Activated naive CD8-positive, alpha-beta T cell (primary cell): ENCODE data around the gene SDK2.

Experiments
- H3K27ac Mint-ChIP-seq: one replicate; pipeline ENCODE4 v1.8.0; 2021; ENCODE audit warnings: mixed read lengths
- H3K27me3 Mint-ChIP-seq: one replicate; pipeline ENCODE4 v1.8.0; 2021; ENCODE audit warnings: mixed read lengths
- H3K36me3 Mint-ChIP-seq: one replicate; pipeline ENCODE4 v1.8.0; 2021; ENCODE audit warnings: mixed read lengths
- H3K4me1 Mint-ChIP-seq: one replicate; pipeline ENCODE4 v1.8.0; 2021; ENCODE audit warnings: low read depth, mixed read lengths
- H3K4me3 Mint-ChIP-seq: one replicate; pipeline ENCODE4 v1.8.0; 2021; ENCODE audit warnings: mild to moderate bottlenecking, mixed read lengths
- H3K9me3 Mint-ChIP-seq: one replicate; pipeline ENCODE4 v1.8.0; 2021; ENCODE audit warnings: low read depth, mixed read lengths

Gene SDK2

DNA sequence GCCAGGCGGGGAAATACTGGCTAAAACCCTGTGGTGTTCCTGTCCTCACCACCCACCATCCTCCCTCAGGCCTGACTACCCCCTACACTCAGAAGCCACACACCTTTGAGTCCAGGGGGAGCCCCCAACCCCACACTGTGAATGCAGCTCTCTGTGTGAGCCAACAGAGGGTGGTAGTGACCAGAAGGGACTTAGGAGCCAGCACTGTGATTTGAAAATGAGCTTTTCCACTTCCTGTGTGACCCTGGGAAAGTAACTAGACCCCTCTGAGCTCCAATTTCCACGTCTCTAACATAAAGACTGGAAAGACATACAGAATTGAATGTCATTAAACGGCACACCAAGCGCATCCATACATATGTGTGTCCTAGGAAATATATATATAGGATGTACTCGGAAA, 58.7 kb downstream of the SDK2 start:
- no peaks in the 10 kb centered on the region for H3K27me3 Mint-ChIP-seq
- no peak overlapping the region for H3K4me3 Mint-ChIP-seq
- no peaks in the 10 kb centered on the region for H3K36me3 Mint-ChIP-seq
- H3K27ac Mint-ChIP-seq, result no peak overlapping the region
- no peaks in the 10 kb centered on the region for H3K9me3 Mint-ChIP-seq
- H3K4me1 Mint-ChIP-seq, result peaks cover 41% of the 10 kb centered on the region

DNA sequence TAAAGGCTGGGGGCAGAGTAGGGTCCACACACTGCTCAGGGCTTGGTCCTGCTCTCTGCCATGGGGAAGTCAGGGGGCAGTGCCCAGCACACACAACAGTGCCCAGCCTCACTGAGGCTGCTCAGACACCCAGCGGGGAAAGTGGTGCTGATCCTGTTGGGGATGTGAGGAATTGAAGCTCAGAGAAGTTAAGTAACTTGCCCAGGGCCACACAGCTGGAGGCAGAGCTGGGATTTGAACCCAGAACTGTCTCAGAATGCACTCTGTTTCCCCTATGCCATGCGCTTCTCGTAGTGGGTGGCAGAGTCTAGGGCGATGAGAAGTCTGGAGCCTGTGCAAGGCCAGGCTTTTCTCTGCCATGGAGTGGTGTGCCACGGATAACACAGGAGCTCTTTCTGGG, 59.3 kb downstream of the SDK2 start:
- Mint-ChIP-seq H3K36me3 (no peaks in the 10 kb centered on the region), H3K9me3 (no peaks in the 10 kb centered on the region), H3K27ac (no peak overlapping the region), H3K4me1 (peaks cover 35% of the 10 kb centered on the region), H3K27me3 (no peaks in the 10 kb centered on the region), H3K4me3 (no peak overlapping the region)

DNA sequence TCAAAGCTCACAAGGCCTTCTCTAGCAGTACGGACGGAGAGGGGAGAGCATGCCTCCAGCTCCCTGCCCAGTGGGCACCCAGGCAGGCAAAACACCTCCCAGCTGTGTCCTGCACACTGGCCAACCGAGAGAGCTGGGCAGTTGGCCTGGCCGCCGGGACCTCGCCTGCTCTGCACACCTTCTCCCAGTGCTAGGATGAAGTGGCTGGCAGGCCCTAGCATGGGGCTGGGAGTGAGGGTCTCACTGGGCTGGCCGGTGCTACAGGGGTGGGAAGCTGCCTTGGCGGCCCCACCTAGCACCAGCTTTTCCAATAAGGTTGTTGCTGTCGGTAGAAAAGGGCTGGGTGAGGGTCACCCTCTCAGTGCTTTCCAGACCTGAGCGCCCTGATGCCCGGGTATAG, 60.2 kb downstream of the SDK2 start:
- H3K36me3 Mint-ChIP-seq, result no peaks in the 10 kb centered on the region
- peaks cover 25% of the 10 kb centered on the region for H3K4me1 Mint-ChIP-seq
- H3K27ac Mint-ChIP-seq, result no peak overlapping the region
- H3K9me3 Mint-ChIP-seq, result no peaks in the 10 kb centered on the region
- no peaks in the 10 kb centered on the region for H3K27me3 Mint-ChIP-seq
- no peak overlapping the region for H3K4me3 Mint-ChIP-seq

GRCh38 chr17:73582821-73583220, 61.4 kb downstream of the SDK2 start:
- H3K9me3 Mint-ChIP-seq, result no peaks in the 10 kb centered on the region
- H3K27ac Mint-ChIP-seq, result no peak overlapping the region
- H3K4me3 Mint-ChIP-seq, result no peak overlapping the region
- H3K36me3 Mint-ChIP-seq, result no peaks in the 10 kb centered on the region
- no peaks in the 10 kb centered on the region for H3K27me3 Mint-ChIP-seq
- peaks cover 16% of the 10 kb centered on the region for H3K4me1 Mint-ChIP-seq

DNA sequence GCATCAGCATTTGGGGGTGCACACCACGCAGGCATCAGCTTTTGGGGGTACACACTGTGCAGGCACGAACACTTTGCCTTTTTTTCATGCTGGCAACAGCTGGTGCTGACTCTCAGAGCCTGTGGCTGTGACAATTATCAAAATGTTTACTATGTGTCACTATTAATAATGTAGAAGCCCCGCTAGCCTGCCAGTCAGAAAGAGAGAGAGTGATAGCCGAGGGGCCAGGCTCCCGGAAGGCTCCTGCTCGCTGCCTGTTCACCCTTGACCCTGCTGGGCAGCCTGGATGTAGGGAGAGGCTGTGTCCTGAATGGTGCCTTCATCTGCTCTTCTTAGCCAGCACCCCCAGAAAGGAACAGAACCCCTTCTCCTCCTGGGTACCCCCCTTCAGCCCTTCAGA, 61.9 kb downstream of the SDK2 start:
- Mint-ChIP-seq H3K27me3 (no peaks in the 10 kb centered on the region), H3K9me3 (no peaks in the 10 kb centered on the region), H3K4me3 (no peak overlapping the region), H3K36me3 (no peaks in the 10 kb centered on the region), H3K27ac (no peak overlapping the region), H3K4me1 (peaks cover 13% of the 10 kb centered on the region)

DNA sequence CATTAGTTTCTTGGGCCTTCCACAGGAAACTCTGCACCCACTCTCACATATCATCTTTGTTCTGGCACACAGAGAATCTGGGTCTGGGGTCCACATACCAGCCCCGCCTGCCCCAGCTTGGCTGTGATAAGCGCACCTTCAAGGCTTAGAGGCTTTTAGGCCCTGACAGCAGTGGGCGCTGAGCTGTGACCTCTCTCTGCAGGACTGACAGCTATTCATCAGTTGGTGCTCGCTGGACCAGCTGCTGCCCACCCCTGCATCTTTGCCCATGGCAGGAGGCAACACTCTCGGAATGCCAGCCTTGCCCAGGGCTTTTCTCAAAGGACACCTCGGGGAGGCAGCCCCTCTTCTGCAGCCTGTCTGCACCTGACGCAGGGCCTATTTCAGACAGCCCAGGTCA, 62.9 kb downstream of the SDK2 start:
- H3K4me1 Mint-ChIP-seq, result peaks cover 8% of the 10 kb centered on the region
- no peaks in the 10 kb centered on the region for H3K9me3 Mint-ChIP-seq
- H3K27ac Mint-ChIP-seq, result no peak overlapping the region
- no peak overlapping the region for H3K4me3 Mint-ChIP-seq
- H3K27me3 Mint-ChIP-seq, result no peaks in the 10 kb centered on the region
- H3K36me3 Mint-ChIP-seq, result no peaks in the 10 kb centered on the region

DNA sequence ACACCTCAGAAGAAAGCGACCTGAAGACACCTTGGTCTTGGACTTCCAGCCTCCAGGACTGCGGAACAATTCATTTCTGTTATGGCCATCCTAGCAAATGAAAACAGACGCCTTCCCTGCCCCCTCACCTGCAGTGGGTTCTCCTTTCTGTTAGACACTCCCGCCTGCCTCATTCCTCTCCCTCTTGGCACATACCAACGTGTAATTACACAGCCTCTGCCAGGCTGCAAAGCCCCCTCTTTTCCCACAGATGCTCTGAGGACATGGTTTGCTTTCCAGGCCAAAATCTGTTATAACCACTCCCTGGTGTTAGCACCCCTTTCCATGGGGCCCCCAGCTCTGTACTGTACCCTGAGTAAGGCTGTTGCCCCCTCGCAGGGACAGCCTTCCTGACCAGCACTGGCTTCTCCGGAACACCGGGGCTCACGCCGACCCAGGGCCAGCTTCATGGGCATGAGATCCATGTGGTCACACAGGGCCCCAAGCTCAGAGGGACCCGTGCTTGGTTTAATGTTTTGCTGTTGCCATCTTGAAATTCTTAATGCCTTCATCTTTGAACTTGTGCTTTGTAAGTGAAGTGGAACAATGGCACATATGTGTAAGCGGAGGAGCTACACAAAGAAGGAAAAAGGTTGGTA, 64.1 kb downstream of the SDK2 start:
- Mint-ChIP-seq H3K4me3 (no peak overlapping the region), H3K4me1 (no peaks in the 10 kb centered on the region), H3K27ac (no peak overlapping the region), H3K36me3 (no peaks in the 10 kb centered on the region), H3K9me3 (no peaks in the 10 kb centered on the region), H3K27me3 (no peaks in the 10 kb centered on the region)

GRCh38 chr17:73576556-73577098, 67.6 kb downstream of the SDK2 start:
- H3K4me3 Mint-ChIP-seq, result no peak overlapping the region
- H3K36me3 Mint-ChIP-seq, result peaks cover 6% of the 10 kb centered on the region
- no peaks in the 10 kb centered on the region for H3K9me3 Mint-ChIP-seq
- H3K27me3 Mint-ChIP-seq, result no peaks in the 10 kb centered on the region
- peaks cover 6% of the 10 kb centered on the region for H3K4me1 Mint-ChIP-seq
- H3K27ac Mint-ChIP-seq, result no peak overlapping the region

- peaks cover 6% of the 10 kb centered on the region for H3K4me1 Mint-ChIP-seq
- H3K4me3 Mint-ChIP-seq, result no peak overlapping the region
- no peak overlapping the region for H3K27ac Mint-ChIP-seq
- peaks cover 6% of the 10 kb centered on the region for H3K36me3 Mint-ChIP-seq
- no peaks in the 10 kb centered on the region for H3K9me3 Mint-ChIP-seq
- no peaks in the 10 kb centered on the region for H3K27me3 Mint-ChIP-seq
Measured at GRCh38 chr17:73575470-73576221, 68.6 kb downstream of the SDK2 start.

DNA sequence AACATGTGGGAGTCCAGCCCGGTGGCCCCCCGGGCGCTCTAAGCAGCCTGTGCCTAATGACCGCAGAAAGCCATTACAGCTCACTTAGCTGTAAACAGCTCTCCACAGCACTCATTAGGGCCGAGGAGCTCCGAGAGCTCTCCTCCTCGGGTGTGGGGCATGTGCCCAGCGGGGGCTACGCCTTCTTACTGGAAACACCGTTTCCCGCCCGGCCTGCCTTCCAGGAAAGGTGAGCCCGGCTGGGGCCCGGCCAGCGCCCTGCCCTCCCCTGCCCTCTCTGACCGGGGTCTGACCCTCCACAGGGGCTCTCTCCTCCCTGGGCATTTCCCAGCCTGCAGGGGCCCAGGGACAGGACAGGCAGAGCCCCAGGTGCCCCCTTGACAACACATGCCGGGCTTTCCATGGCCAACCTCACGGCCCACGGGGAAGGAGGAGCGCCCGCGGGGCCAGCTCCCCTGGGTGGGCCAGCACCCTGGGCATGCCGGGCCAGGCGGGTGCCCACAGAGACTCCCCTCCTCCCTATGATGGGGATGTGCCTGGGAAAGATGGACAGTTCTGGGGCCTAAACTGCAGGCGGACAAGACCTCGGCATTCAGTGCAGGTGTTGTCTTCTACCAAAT, 72.6 kb downstream of the SDK2 start:
- Mint-ChIP-seq H3K9me3 (no peaks in the 10 kb centered on the region), H3K27me3 (no peaks in the 10 kb centered on the region), H3K4me3 (no peak overlapping the region), H3K4me1 (peaks cover 24% of the 10 kb centered on the region), H3K27ac (no peak overlapping the region), H3K36me3 (peaks cover 6% of the 10 kb centered on the region)

DNA sequence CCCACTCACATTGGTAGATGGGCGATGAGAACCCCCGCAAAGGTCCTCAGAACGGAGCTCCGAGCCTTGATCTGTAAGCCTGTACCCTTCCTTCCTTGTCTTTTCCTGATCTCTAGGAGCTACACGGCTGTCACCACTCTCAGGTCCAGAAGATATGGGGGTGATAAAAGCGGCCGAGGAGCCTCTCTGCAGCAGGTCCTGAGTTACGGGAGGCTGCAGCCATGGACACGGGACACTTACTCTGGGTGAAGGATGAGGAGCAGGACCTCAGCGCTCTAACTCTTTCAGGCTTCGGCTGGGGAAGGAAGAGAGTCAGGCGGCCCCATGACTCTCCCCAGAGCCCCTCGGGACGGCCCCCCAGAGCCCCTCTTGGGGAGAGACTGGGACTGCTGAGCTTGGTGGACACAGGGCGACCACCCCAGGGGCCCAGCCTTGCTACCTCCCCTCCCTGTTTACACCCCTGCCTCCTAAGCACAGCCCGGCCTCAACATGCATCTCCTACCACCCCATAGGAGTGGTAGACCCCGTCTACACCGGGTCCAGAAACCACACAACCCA, 74.4 kb downstream of the SDK2 start:
- Mint-ChIP-seq H3K9me3 (no peaks in the 10 kb centered on the region), H3K36me3 (peaks cover 6% of the 10 kb centered on the region), H3K4me3 (no peak overlapping the region), H3K4me1 (peaks cover 30% of the 10 kb centered on the region), H3K27ac (no peak overlapping the region), H3K27me3 (no peaks in the 10 kb centered on the region)

DNA sequence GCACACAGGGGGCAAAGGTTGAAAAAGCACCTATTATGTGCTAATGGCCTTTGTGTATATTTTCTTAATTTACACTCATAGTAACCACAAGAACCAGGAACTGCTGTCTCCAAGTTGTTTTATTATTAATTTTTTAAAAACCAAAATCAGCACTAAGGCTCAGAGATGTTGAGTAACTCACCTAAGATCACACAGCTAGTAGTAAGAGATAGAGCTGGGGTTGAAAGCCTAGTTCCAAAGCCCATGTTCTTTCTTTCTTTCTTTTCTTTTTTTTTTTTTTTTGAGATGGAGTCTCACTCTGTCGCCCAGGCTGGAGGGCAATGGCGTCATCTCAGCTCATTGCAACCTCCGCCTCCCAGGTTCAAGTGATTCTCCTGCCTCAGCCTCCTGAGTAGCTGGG, 75.3 kb downstream of the SDK2 start:
- H3K36me3 Mint-ChIP-seq, result peaks cover 5% of the 10 kb centered on the region
- no peaks in the 10 kb centered on the region for H3K9me3 Mint-ChIP-seq
- no peak overlapping the region for H3K27ac Mint-ChIP-seq
- no peak overlapping the region for H3K4me3 Mint-ChIP-seq
- H3K4me1 Mint-ChIP-seq, result peaks cover 30% of the 10 kb centered on the region
- H3K27me3 Mint-ChIP-seq, result no peaks in the 10 kb centered on the region

DNA sequence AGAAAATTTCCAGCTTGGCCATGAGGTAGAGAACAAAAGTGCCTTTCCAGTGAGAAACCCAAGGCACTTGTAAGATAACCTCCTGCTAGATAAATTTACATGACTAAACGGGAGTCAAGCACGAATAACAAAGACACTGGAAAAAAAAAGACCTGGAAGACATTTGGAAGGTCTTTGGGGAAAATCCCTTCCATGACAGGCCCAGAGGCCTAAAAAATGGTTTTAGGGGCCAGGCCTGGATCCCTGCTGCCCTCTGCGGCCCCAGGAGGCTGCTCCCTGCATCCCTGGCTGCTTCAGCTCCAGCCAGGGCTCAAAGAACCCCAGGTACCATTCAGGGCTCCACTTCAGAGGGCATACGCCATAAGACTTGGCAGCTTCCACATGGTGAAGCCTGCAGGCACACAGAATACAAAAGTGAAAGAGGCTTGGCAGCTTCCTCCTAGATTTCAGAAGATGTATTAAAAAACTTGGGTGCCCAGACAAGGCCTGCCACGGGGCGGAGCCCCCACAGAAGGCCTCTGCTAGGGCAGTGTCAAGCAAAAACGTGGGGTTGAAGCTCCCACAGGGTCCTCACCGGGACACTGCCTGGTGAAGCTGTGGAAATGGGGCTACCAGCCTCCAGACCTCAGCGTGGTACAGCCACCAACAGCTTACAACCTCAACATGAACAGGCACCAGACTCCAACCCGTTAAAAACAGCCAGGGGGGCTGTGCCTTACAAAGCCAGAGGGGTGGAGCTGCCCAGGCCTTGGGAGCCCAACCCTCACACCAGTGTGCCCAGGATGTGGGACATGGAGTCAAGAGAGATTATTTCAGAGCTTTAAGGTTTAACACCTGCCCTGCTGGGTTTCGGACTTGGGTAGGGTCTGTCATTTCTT, 77.1 kb downstream of the SDK2 start:
- H3K36me3 Mint-ChIP-seq, result no peaks in the 10 kb centered on the region
- peak overlapping the region; percentile 84 for H3K27ac Mint-ChIP-seq
- H3K4me3 Mint-ChIP-seq, result peak overlapping the region; percentile 8
- peaks cover 24% of the 10 kb centered on the region for H3K4me1 Mint-ChIP-seq
- H3K27me3 Mint-ChIP-seq, result no peaks in the 10 kb centered on the region
- no peaks in the 10 kb centered on the region for H3K9me3 Mint-ChIP-seq

DNA sequence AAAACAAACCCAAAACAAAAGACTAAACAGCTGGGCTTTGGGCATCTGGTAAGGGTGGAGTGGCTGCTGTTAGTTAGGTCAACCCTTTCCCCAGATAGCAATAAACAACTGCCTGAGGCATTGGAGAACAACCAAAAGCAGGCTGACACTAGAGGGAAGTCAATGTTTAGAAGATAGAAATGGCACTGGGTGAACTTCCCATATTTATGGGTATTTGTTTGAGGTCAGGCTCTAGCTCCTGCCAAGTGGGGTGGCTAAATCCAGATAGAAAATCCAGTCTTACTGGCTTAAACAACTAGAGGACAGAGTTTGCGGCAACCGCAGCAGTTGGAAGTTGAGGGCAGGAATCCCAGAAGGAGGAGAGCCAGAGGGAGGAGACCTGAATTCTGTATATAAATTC, 79.4 kb downstream of the SDK2 start:
- no peak overlapping the region for H3K4me3 Mint-ChIP-seq
- no peaks in the 10 kb centered on the region for H3K27me3 Mint-ChIP-seq
- H3K27ac Mint-ChIP-seq, result no peak overlapping the region
- H3K9me3 Mint-ChIP-seq, result no peaks in the 10 kb centered on the region
- H3K36me3 Mint-ChIP-seq, result no peaks in the 10 kb centered on the region
- H3K4me1 Mint-ChIP-seq, result peaks cover 27% of the 10 kb centered on the region
